Suppressor macrophage (primary cell): ENCODE measurements around the gene COMP.
A peak's percentile ranks its signal among the peaks of the same experiment; 100 is the strongest.
"Not testable (repeated sequence)": the region's sequence is repeated elsewhere in the genome, so short reads cannot be mapped to it uniquely, and the experiment has no call there.

Experiments used
- DNase-seq, 4 experiments: peaks; one replicate each; pipeline ENCODE4 v3.0.0-alpha.2; 2020 to 2022
- total RNA-seq, 17 experiments: gene quantifications; one replicate each; lab custom pipeline; 2026; ENCODE audit warnings: mixed read lengths in 6 of 17, inconsistent platforms in 3 of 17; lab: John Stamatoyannopoulos, UW

Gene COMP
- 0 to 2.4 (median 0) reads per million in 17 experiments for total RNA-seq

GRCh38 chr19:18790566-18791314, at the start of gene COMP:
Gene COMP (minus strand): TSS chr19:18791305. CDS start chr19:18791269, 36 bp downstream.
- DNase-seq = no peak

GRCh38 chr19:18840288-18841267, 49.5 kb upstream of the COMP start:
- no peak for DNase-seq

- DNase-seq = no peak
These were observed 48.6 kb upstream of the COMP start for GRCh38 chr19:18839465-18840287.

GRCh38 chr19:18834644-18834984, 43.5 kb upstream of the COMP start:
- DNase-seq = no peak

GRCh38 chr19:18833849-18834643, 42.9 kb upstream of the COMP start:
- no peak for DNase-seq

GRCh38 chr19:18833141-18833476, 42.0 kb upstream of the COMP start:
- DNase-seq = peak in 2 of 4 experiments; percentile 18 to 27

- DNase-seq = peak; percentile 32 to 61 (median 40)
These were observed 41.4 kb upstream of the COMP start for GRCh38 chr19:18832306-18833140.

GRCh38 chr19:18831524-18832305, 40.6 kb upstream of the COMP start, which contains the start of gene UPF1:
Gene UPF1 (plus strand): TSS chr19:18831959. CDS start chr19:18832210, 251 bp downstream.
- DNase-seq = peak; percentile 96 to 99 (median 98)

- DNase-seq = no peak
These were observed 39.4 kb upstream of the COMP start for GRCh38 chr19:18830488-18830887.

- DNase-seq = peak; percentile 48 to 62 (median 54)
These were observed 37.7 kb upstream of the COMP start for GRCh38 chr19:18828786-18829185.

GRCh38 chr19:18817574-18817973, 26.5 kb upstream of the COMP start:
- no peak for DNase-seq

GRCh38 chr19:18816645-18817044, 25.5 kb upstream of the COMP start:
- not testable (repeated sequence) for DNase-seq

GRCh38 chr19:18815673-18816072, 24.6 kb upstream of the COMP start:
- no peak for DNase-seq

GRCh38 chr19:18814063-18814462, 23.0 kb upstream of the COMP start:
- no peak for DNase-seq

GRCh38 chr19:18811638-18812037, 20.5 kb upstream of the COMP start:
- not testable (repeated sequence) for DNase-seq

- DNase-seq = peak; percentile 42 to 63 (median 56)
These were observed 18.2 kb upstream of the COMP start for GRCh38 chr19:18809149-18809868.

- no peak for DNase-seq
These were observed 16.8 kb upstream of the COMP start for GRCh38 chr19:18807861-18808331.

- DNase-seq = no peak
These were observed 13.5 kb upstream of the COMP start for GRCh38 chr19:18804643-18805042.

GRCh38 chr19:18804139-18804601, 13.1 kb upstream of the COMP start:
- no peak for DNase-seq
